ENCODE measurements around the gene PRKD2. TPM values are rescaled to one million over a fixed set of nuclear protein-coding genes. Genes with fewer than 3 reads are reported as not detected.

Gene PRKD2
- polyA plus RNA-seq, 1 donor from 2014 or later, result 8.0 TPM

DNA sequence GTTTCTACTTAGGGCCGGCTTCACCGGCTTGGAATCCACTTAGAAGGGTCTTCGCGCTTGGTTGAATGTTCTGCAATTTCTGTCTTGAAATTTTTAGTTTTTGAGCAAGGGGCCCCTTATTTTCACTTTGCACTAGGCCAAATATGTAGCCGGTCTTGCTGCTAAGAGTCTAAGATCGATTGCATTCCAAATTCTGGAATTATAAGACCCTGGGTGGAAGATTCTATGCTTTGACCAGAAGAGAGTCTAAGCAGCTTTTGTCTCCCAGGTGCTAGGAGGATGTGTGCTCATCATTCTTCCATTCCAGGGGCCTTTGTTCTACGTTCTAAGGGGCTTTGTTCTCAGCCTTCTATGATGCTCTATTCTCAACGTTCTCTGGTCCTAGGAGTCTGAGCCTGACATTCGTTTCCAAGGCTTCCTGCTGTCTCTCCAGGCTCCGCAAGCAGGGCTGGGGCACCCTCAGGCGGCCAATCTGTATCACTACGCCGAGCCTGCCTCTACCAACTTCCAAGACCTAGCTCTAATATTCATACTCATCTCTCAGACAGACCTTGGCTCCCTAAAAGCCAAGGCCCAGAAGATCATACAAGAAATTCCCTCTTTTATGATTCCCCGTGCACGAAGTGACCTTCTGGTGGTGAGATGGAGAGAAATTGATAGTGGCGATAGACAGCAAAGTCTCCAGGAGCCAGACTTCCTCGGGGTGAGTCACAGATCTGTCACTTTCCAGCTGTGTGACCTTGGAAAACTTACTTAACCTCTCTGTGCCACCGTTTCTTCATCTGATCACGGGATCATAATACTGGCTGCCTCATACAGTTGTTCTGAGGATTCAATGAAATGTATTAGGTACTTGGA is 55.0 kb downstream of the PRKD2 start:
- no peaks in the 10 kb centered on the region for H3K9me3 ChIP-seq (ENCODE audit: low read length)
- peaks cover 21% of the 10 kb centered on the region for H3K79me2 ChIP-seq (replicated peaks; ENCODE audit: insufficient read depth, low read length)
- H3K27me3 ChIP-seq (ENCODE audit: insufficient read depth, low read depth, low read length), result no peaks in the 10 kb centered on the region
- no peaks in the 10 kb centered on the region for H3K36me3 ChIP-seq (ENCODE audit: insufficient read depth, low read length)
- no peaks in the 10 kb centered on the region for H4K20me1 ChIP-seq (ENCODE audit: insufficient read depth)
- TF ChIP-seq MXI1 (conservative IDR thresholded peaks at IDR 0.05; ENCODE audit: poor library complexity, severe bottlenecking) (no peak), SMC3 (conservative IDR thresholded peaks at IDR 0.05; ENCODE audit: poor library complexity) (peak; percentile 98), EZH2 (IDR thresholded peaks at IDR 0.05; ENCODE audit: borderline replicate concordance, insufficient read depth, low read length, poor library complexity, severe bottlenecking) (no peak), POLR2AphosphoS5 (IDR thresholded peaks at IDR 0.05) (peak; percentile 64), EP300 (conservative IDR thresholded peaks at IDR 0.05; ENCODE audit: poor library complexity, severe bottlenecking) (no peak), RAD21 (conservative IDR thresholded peaks at IDR 0.05) (peak; percentile 99), TAF1 (IDR thresholded peaks at IDR 0.05; ENCODE audit: low read depth) (peak; percentile 74)
- TF ChIP-seq, protein P1, sequence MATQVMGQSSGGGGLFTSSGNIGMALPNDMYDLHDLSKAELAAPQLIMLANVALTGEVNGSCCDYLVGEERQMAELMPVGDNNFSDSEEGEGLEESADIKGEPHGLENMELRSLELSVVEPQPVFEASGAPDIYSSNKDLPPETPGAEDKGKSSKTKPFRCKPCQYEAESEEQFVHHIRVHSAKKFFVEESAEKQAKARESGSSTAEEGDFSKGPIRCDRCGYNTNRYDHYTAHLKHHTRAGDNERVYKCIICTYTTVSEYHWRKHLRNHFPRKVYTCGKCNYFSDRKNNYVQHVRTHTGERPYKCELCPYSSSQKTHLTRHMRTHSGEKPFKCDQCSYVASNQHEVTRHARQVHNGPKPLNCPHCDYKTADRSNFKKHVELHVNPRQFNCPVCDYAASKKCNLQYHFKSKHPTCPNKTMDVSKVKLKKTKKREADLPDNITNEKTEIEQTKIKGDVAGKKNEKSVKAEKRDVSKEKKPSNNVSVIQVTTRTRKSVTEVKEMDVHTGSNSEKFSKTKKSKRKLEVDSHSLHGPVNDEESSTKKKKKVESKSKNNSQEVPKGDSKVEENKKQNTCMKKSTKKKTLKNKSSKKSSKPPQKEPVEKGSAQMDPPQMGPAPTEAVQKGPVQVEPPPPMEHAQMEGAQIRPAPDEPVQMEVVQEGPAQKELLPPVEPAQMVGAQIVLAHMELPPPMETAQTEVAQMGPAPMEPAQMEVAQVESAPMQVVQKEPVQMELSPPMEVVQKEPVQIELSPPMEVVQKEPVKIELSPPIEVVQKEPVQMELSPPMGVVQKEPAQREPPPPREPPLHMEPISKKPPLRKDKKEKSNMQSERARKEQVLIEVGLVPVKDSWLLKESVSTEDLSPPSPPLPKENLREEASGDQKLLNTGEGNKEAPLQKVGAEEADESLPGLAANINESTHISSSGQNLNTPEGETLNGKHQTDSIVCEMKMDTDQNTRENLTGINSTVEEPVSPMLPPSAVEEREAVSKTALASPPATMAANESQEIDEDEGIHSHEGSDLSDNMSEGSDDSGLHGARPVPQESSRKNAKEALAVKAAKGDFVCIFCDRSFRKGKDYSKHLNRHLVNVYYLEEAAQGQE (IDR thresholded peaks at IDR 0.05; ENCODE audit: borderline replicate concordance), result peak; percentile 82
- TF ChIP-seq, protein P2, sequence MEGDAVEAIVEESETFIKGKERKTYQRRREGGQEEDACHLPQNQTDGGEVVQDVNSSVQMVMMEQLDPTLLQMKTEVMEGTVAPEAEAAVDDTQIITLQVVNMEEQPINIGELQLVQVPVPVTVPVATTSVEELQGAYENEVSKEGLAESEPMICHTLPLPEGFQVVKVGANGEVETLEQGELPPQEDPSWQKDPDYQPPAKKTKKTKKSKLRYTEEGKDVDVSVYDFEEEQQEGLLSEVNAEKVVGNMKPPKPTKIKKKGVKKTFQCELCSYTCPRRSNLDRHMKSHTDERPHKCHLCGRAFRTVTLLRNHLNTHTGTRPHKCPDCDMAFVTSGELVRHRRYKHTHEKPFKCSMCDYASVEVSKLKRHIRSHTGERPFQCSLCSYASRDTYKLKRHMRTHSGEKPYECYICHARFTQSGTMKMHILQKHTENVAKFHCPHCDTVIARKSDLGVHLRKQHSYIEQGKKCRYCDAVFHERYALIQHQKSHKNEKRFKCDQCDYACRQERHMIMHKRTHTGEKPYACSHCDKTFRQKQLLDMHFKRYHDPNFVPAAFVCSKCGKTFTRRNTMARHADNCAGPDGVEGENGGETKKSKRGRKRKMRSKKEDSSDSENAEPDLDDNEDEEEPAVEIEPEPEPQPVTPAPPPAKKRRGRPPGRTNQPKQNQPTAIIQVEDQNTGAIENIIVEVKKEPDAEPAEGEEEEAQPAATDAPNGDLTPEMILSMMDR (IDR thresholded peaks at IDR 0.05; ENCODE audit: poor library complexity, severe bottlenecking), result peak; percentile 99
- H3K27ac ChIP-seq (ENCODE audit: low read length), result peak overlapping the region; percentile 98
- H3K9ac ChIP-seq (ENCODE audit: low read length), result peak overlapping the region; percentile 83
- no peaks in the 10 kb centered on the region for H3K9me2 ChIP-seq (ENCODE audit: insufficient read depth, low read length)
- peak overlapping the region; percentile 75 for H3K4me2 ChIP-seq (ENCODE audit: low read length)
- peak overlapping the region; percentile 57 for H2AFZ ChIP-seq (ENCODE audit: low read depth, low read length)
- peak overlapping the region; percentile 63 for H3K4me3 ChIP-seq (ENCODE audit: low read length)
- H3F3A ChIP-seq (ENCODE audit: insufficient read depth, low read length, poor library complexity, severe bottlenecking), result no peaks in the 10 kb centered on the region

DNA sequence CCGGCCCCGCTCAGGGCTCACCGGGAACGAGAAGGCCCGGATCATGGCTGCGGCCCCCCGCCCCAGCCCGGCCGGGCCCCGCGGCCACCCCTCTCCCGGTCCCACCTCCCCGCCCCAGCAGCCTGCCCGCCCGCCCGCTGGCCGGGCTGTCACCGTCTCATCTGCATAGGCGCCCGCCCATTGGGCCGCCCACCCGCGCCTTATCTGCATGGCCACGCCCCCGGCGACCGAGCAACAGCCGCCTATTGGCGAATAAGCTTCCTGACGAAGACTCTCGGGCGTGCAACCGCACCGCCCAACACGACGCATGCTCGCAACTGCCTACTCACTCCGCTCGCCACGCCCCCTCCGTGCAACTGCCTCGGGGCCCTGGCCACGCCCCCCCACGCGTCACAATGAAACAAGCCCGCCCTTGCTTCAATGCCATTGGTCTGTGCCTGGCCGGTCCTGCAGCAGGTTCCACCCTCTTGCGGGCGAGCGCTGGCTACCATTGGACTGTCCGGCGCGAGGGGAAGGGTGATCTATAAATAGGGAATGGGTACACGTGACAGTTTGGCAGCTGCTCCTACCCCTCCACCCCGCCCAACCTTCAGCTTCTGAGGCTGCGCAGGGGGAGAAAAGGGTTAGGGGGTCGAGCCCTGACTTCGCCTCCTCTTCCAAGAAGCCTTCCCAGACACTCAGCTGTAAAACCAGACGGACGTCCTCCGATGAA is 55.7 kb downstream of the PRKD2 start, which contains the start of gene DACT3:
TSS of gene DACT3 (minus strand) at position 163 of the 712 bp plus-strand sequence. CDS start at position 45, 118 bp downstream.
- no peaks in the 10 kb centered on the region for H3K9me2 ChIP-seq (ENCODE audit: insufficient read depth, low read length)
- peak within 1 kb of the TSS; percentile 99 for H3K9ac ChIP-seq (ENCODE audit: low read length)
- H3K4me3 ChIP-seq (ENCODE audit: low read length), result peak within 1 kb of the TSS; percentile 98
- H4K20me1 ChIP-seq (ENCODE audit: insufficient read depth), result no peaks in the 10 kb centered on the region
- H3K4me2 ChIP-seq (ENCODE audit: low read length), result peak within 1 kb of the TSS; percentile 94
- peak within 1 kb of the TSS; percentile 57 for H2AFZ ChIP-seq (ENCODE audit: low read depth, low read length)
- H3F3A ChIP-seq (ENCODE audit: insufficient read depth, low read length, poor library complexity, severe bottlenecking), result no peaks in the 10 kb centered on the region
- peaks cover 21% of the 10 kb centered on the region for H3K79me2 ChIP-seq (replicated peaks; ENCODE audit: insufficient read depth, low read length)
- H3K27ac ChIP-seq (ENCODE audit: low read length), result peak within 1 kb of the TSS; percentile 98
- H3K27me3 ChIP-seq (ENCODE audit: insufficient read depth, low read depth, low read length), result no peaks in the 10 kb centered on the region
- H3K36me3 ChIP-seq (ENCODE audit: insufficient read depth, low read length), result no peaks in the 10 kb centered on the region
- TF ChIP-seq, protein P2 (IDR thresholded peaks at IDR 0.05; ENCODE audit: poor library complexity, severe bottlenecking), result no peak
- TF ChIP-seq SMC3 (conservative IDR thresholded peaks at IDR 0.05; ENCODE audit: poor library complexity), result no peak
- peak; percentile 29 for TF ChIP-seq EP300 (conservative IDR thresholded peaks at IDR 0.05; ENCODE audit: poor library complexity, severe bottlenecking)
- peak; percentile 54 for TF ChIP-seq MXI1 (conservative IDR thresholded peaks at IDR 0.05; ENCODE audit: poor library complexity, severe bottlenecking)
- no peak for TF ChIP-seq EZH2 (IDR thresholded peaks at IDR 0.05; ENCODE audit: borderline replicate concordance, insufficient read depth, low read length, poor library complexity, severe bottlenecking)
- peak; percentile 93 for TF ChIP-seq POLR2AphosphoS5 (IDR thresholded peaks at IDR 0.05)
- no peaks in the 10 kb centered on the region for H3K9me3 ChIP-seq (ENCODE audit: low read length)
